HG02763 (cell line): ENCODE measurements around the gene PLAC1.
A peak's percentile ranks its signal among the peaks of the same experiment; 100 is the strongest.

Experiments used
- ATAC-seq: cut with Tn5 transposase; IDR thresholded peaks from one replicate; pipeline ENCODE4 v1.9.1; 2021; ENCODE audit warnings: mild to moderate bottlenecking, moderate library complexity; ENCODE audit not compliant: unreplicated experiment

The PLAC1 gene

DNA sequence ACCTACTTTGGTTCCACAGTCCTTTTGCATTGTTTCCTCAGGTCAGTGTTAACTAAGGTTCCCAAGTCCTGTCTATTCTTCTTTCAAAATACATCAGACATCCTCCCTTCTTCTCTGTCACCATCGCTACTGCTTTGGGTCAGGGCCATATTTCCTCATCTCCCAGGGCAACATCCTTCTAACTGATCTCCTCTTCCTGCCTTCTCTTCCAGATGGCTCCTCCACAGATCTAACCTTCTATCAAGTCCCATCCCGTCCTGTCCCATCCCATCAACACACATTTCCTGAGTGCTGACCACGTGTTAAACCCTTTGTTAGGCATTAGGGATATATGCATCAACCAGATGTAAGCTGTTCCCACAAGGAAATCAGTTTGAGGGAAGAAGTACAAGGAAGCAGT is 25.9 kb downstream of the PLAC1 start:
- ATAC-seq = no peak

DNA sequence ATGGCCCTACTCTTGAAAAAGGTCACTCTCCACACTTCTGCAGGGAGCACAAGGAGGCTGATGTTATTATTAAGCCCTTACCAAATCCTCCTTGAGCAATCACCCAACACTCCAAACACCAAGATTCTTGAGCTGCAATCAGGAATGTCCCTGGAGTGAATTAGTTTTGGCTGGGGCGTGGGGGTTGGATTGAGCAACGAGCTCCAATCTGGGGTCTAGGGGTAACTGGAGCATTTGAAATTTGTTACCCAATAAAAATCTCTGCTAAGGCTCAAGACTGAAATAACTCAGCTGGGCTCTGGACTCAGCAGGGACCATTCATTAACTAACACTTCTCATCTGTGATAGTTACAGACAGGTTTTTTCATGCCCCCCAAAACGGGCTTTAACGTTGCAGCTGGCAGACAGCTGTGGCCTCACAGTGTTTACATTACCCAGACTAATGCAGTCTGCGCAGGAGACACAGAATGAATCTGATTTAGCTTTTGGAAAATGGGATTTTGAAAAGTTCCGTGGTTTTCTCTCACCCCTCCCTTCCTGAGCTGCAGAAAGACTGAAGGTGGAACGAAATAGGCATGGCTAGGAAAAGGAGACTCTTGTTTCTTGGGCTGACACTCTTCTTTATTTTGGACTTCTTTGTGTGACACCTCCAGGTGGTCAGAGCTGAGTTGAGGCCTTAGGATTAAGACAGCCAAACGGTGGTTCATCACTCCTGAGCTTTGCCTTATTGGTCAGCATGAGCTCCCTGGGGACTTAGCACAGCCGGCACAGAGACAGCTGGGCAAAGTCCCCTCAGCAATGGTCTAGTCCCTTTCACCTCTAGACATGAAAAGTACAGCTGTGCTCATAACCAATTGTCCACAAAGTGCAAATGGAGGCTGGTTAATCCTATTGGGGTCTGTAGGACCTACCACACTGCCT is 26.6 kb downstream of the PLAC1 start:
- ATAC-seq = no peak

- no peak for ATAC-seq
Measured at GRCh38 chrX:134628663-134629062, 29.6 kb downstream of the PLAC1 start.

GRCh38 chrX:134626434-134626833 is 31.8 kb downstream of the PLAC1 start:
- no peak for ATAC-seq

DNA sequence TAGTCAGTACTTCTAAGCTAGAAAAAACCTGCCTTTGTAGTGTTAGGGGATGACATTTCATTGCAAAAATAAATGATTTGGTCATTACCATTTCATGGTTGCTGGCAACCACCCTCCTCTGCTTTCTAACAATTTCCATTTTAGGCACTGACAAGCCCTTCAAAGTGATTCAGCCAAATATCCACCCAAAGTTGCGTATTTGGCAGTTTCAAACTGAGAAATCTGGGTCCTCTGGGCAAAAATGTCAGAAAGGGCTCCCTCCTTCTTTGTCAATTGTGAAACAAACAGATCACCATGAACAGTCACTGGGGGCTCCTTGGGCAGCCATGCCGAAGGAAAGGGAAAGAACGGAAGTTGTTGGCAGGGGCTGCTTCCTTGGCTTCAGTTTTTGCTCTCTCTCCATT is 33.0 kb downstream of the PLAC1 start:
- no peak for ATAC-seq

GRCh38 chrX:134624046-134624430 is 34.2 kb downstream of the PLAC1 start:
- no peak for ATAC-seq

- no peak for ATAC-seq
Measured at GRCh38 chrX:134623293-134624045, 34.8 kb downstream of the PLAC1 start.

- no peak for ATAC-seq
Measured at GRCh38 chrX:134622813-134623185, 35.5 kb downstream of the PLAC1 start.

GRCh38 chrX:134622056-134622812 is 36.0 kb downstream of the PLAC1 start:
- ATAC-seq = peak; percentile 83

GRCh38 chrX:134619838-134620237 is 38.4 kb downstream of the PLAC1 start:
- no peak for ATAC-seq

DNA sequence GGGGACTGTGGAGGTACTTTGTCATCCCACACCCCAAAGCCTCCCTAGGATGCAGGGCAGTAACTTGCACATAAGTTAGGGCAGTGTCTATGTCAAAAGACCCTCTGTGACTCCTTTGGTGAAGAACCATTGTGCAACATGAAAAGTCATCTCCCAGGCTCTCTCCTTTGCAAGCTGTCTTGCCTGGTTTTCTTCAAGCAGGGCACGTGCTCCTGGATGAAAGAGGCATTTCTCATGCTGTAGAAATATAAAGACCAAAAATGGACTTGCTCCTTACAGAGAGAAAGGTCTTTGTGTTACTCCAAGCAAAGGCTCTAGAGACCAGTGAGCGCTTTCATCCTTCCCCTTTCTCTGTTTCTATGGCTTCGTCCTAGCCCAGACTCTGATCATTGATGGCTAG is 44.9 kb downstream of the PLAC1 start:
- no peak for ATAC-seq

- no peak for ATAC-seq
Measured at GRCh38 chrX:134608153-134608552, 50.1 kb downstream of the PLAC1 start.

DNA sequence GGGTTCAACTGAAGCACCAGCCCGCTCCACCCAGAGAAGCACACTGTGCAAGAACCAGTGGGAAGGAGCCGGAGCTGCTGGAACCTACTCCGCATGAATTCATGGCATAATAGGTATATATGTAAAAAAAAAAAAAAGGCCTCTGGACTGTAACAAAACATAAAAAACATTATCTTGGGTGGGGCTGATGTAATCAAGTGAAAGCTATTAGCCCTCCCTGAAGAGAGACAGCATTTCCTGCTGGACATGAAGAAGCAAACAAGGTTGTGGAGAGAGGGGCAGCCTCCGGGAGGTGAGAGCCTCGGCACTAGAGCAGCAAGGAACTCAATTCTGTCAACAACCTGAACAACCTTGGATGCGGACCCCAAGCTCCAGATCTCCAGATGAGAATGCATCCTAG is 50.7 kb downstream of the PLAC1 start:
- no peak for ATAC-seq

- no peak for ATAC-seq
Measured at GRCh38 chrX:134604701-134605311, 53.5 kb downstream of the PLAC1 start.

DNA sequence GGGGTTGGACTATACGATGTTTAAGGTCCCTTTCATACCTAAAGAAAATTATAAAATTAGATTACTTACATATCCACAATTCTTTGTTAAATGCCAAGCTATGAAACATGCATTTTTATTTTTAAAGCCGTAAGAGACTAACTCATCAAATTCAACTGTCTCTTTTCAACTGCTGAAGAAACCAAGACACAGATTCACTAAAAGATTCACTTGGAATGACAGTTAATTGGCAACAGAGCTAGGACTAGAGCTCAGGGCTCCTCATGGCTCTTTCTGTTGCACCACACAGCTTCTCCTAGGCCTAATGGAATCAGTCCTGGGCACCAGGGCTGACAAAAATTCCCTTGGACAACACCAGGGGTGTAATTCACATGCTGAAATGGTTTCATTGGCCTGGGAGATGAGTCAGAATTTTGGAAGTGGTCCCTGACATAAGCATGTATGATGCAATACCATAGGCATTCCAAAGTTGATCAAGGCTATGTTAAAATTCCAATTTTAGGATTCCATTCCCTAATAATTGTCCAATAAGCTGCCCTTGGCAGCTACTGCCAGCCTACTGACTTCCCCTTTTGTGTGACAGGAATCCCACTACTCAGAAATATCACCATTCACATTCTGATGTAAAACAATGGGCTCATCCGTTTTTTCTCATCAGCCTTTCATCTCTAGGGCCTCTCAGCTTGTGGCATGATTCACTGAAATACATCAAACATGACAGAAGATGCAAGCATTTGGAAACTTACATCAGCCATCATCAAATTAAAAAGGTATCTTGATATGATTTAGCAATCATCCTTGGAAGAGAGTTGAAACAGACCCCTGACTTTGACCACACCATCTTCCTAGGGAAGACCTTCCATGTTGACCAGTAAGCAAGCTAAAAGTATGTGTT is 54.2 kb downstream of the PLAC1 start:
- ATAC-seq = no peak

DNA sequence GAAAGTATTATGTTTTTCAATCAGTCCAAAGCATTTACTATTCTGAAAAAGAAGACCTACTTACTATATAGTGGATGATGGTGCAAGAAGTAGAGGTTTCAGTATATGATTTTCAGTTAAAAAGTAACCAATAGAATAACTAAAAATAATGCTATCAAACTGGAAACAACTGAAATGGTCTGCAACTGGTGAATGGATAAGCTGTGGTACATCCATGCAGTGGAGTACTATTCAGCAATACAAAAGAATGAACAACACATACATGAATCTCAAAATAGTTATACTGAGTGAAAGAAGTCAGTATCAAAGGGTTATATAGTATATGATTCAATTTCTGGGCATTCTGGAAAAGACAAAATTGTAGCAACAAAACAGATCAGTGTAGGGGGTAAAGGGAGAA is 55.9 kb downstream of the PLAC1 start:
- no peak for ATAC-seq

DNA sequence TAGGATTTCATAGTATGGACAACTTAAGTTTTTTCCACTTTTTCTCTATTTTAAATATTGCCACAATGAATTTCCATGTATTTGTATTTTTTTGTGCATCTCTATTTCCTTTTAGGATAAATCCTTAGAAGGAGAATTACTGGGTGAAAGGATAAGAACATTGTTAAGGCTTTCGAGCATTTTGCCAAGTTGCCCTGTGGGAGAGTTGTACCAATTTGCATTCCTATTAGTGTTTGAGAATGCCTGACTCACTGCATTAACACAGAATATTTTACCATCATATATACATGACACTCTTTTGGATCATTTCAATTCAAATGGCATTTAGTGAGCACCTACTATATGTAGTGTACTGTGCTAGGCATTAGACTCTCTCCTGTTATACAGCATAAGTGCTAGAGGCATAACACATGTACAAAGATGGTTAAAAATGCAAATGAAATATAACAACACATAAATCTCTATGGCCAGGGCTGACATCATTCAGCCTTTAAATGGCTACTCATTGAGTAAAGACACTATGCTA is 57.0 kb downstream of the PLAC1 start:
- ATAC-seq = no peak

DNA sequence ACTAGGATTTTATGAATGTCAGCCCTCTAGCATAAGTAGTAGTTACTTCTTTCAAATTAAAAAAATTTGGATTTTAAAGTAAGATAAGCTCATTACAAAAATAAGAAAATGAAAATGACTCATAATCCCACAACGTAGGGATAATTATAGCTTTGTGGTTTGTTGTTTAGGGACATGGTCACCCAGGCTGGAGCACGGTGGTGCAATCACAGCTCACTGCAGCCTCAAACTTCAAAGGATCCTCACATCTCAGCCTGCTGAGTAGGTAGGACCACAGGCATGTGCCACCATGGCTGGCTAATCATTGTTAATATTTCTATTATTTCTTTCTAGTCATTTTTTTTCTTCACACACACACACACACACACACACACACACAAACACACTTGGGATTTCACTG is 57.6 kb downstream of the PLAC1 start:
- no peak for ATAC-seq

DNA sequence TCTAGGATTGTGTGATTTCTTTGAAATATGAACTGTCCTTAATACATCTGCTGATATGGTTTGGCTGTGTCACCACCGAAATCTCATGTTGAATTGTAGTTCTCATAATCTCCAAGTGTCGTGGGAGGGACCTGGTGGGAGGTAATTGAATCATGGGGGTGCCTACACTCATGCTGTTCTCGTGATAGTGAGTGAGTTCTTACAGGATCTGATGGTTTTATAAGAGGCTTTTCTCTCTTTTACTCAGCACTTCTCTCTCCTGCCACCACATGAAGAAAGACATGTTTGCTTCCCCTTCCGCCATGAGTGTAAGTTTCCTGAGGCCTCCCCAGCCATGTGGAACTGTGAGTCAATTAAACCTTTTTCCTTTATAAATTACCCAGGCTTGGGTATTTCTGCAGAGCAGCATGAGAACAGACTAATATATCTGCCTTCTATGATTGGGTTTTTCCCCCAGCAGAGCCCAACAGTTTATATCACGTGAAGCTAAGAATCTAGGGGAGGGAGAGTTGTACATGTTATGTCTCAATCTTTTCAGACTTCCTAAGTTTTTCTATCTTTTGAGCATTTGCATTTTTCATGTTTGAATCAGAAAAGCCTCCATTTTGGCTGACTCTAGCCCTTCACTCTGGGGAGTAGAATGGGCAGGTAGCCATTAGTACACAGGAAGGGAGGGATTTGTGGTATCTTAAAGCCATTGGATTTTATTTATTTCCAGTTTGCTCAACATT is 58.9 kb downstream of the PLAC1 start:
- no peak for ATAC-seq
